SK-N-SH treated with all-trans-retinoic acid at 6 μM for 48 hours (cell line): Measurements from ENCODE around the gene RGS16.

Source experiments
- ATAC-seq: fragments of 200-7000 bp; cut with Tn5 transposase; 3 replicates; pipeline ENCODE4 v1.9.1; 2020; ENCODE audit warnings: mild to moderate bottlenecking, moderate library complexity
- ARNTL ChIP-seq: fragments of 450-650 bp; formaldehyde crosslinking; IDR thresholded peaks from 2 replicates; pipeline ENCODE4 v1.5.0; 2020; ENCODE audit warnings: low read depth, mild to moderate bottlenecking, moderate library complexity, borderline replicate concordance
- BACH2 ChIP-seq: fragments of 250-450 bp; sonication (Bioruptor Pico); IDR thresholded peaks from 2 replicates; pipeline ENCODE4 v1.9.0; 2021; ENCODE audit warnings: mild to moderate bottlenecking, borderline replicate concordance
- CREB5 ChIP-seq: fragments of 250-450 bp; sonication (Bioruptor Pico); IDR thresholded peaks from 2 replicates; pipeline ENCODE4 v1.5.1; 2020; ENCODE audit warnings: low read depth, mild to moderate bottlenecking, moderate library complexity
- CSRNP3 ChIP-seq: fragments of 250-450 bp; sonication (Bioruptor Pico); IDR thresholded peaks from 2 replicates; pipeline ENCODE4 v1.5.1; 2021; ENCODE audit warnings: mild to moderate bottlenecking, moderate library complexity
- ESRRG ChIP-seq: fragments of 250-450 bp; sonication (Bioruptor Pico); IDR thresholded peaks from 2 replicates; pipeline ENCODE4 v1.6.1; 2021; ENCODE audit warnings: mild to moderate bottlenecking
- GLIS3 ChIP-seq: fragments of 250-450 bp; sonication (Bioruptor Pico); IDR thresholded peaks from 2 replicates; pipeline ENCODE4 v1.5.0; 2020; ENCODE audit warnings: mild to moderate bottlenecking, moderate library complexity
- ISL1 ChIP-seq: fragments of 250-450 bp; sonication (Bioruptor Pico); IDR thresholded peaks from 2 replicates; pipeline ENCODE4 v2.1.2; 2022; ENCODE audit warnings: mild to moderate bottlenecking, moderate library complexity
- OSR1 ChIP-seq: fragments of 250-450 bp; sonication (Bioruptor Pico); IDR thresholded peaks from 2 replicates; pipeline ENCODE4 v1.8.0; 2022; ENCODE audit warnings: moderate library complexity, mild to moderate bottlenecking, inconsistent platforms
- PATZ1 ChIP-seq: fragments of 250-450 bp; sonication (Bioruptor Pico); IDR thresholded peaks from 2 replicates; pipeline ENCODE4 v1.8.0; 2020; ENCODE audit warnings: mild to moderate bottlenecking, moderate library complexity, borderline replicate concordance
- POU6F1 ChIP-seq: fragments of 250-450 bp; sonication (Bioruptor Pico); IDR thresholded peaks from 2 replicates; pipeline ENCODE4 v1.8.0; 2021; ENCODE audit warnings: low read depth, mild to moderate bottlenecking, moderate library complexity, borderline replicate concordance
- SNAI2 ChIP-seq: fragments of 250-450 bp; sonication (Bioruptor Pico); IDR thresholded peaks from 2 replicates; pipeline ENCODE4 v1.5.0; 2020; ENCODE audit warnings: mild to moderate bottlenecking, moderate library complexity
- TCF4 ChIP-seq: fragments of 250-450 bp; sonication (Bioruptor Pico); IDR thresholded peaks from 2 replicates; pipeline ENCODE4 v1.8.0; 2021; ENCODE audit warnings: mild to moderate bottlenecking, moderate library complexity, borderline replicate concordance
- TSHZ2 ChIP-seq: fragments of 250-450 bp; sonication (Bioruptor Pico); IDR thresholded peaks from 2 replicates; pipeline ENCODE4 v1.5.0; 2020; ENCODE audit warnings: mild to moderate bottlenecking, moderate library complexity
- ZC3H10 ChIP-seq: fragments of 250-450 bp; sonication (Bioruptor Pico); IDR thresholded peaks from 2 replicates; pipeline ENCODE4 v1.5.1; 2021; ENCODE audit warnings: mild to moderate bottlenecking, moderate library complexity
- ZFP3 ChIP-seq: fragments of 250-450 bp; sonication (Bioruptor Pico); IDR thresholded peaks from 2 replicates; pipeline ENCODE4 v1.5.0; 2020; ENCODE audit warnings: mild to moderate bottlenecking, moderate library complexity
- ZFP30 ChIP-seq: fragments of 450-650 bp; formaldehyde crosslinking; IDR thresholded peaks from 2 replicates; pipeline ENCODE4 v1.5.0; 2022; ENCODE audit warnings: mild to moderate bottlenecking, moderate library complexity
- ZNF565 ChIP-seq: fragments of 450-650 bp; formaldehyde crosslinking; conservative IDR thresholded peaks from 2 replicates; pipeline ENCODE4 v1.5.0; 2020; ENCODE audit warnings: low read depth, mild to moderate bottlenecking, moderate library complexity
- ZNF70 ChIP-seq: fragments of 450-650 bp; formaldehyde crosslinking; IDR thresholded peaks from 2 replicates; pipeline ENCODE4 v1.5.0; 2020; ENCODE audit warnings: mild to moderate bottlenecking, moderate library complexity

Gene RGS16

DNA sequence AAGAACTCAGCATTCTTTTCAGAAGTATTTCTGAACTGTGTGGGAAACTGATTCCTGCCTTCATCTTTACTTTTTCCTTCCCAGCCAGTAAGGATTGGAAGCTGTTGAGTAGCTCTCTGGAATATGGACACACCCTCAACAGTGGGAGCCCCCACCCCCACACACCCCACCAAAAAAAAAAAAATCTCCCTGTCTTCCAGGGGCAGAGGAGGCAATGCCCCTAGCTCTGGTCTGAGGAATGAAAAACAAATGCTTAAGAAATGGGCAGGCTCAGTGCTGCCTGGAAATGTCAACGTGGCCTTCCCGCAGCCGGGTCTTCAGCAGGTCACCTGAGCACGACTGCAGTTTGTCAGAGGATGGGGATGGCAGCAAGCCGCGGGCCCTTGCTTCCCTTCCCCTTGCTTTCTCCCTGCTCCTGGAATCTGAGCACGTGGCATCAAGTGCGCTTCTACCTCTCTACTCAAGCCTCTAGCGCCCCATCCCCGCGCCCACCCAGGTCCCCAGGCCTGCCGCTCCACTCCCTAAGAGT, 479 bp downstream of the RGS16 start (continued):
- TF ChIP-seq CREB5 (CRISPR knock-in tag) (no peak), BACH2 (CRISPR knock-in tag) (no peak), ZC3H10 (CRISPR knock-in tag) (no peak), ZFP30 (CRISPR knock-in tag) (no peak), ESRRG (no peak), SNAI2 (no peak)

GRCh38 chr1:182602935-182603645, 1.1 kb downstream of the RGS16 start:
- TF ChIP-seq CSRNP3 (no peak), TCF4 (CRISPR knock-in tag) (no peak), ARNTL (CRISPR knock-in tag) (no peak), ESRRG (no peak), ZNF565 (CRISPR knock-in tag) (no peak), ZNF70 (CRISPR knock-in tag) (no peak), ZFP3 (CRISPR knock-in tag) (no peak), GLIS3 (CRISPR knock-in tag) (no peak), POU6F1 (no peak), ZFP30 (CRISPR knock-in tag) (no peak), ZC3H10 (CRISPR knock-in tag) (no peak), ISL1 (CRISPR knock-in tag) (no peak)
- ATAC-seq = no peak

GRCh38 chr1:182601913-182602312, 2.3 kb downstream of the RGS16 start:
- TF ChIP-seq CSRNP3 = no peak
- no peak for TF ChIP-seq OSR1 (CRISPR knock-in tag)
- no peak for TF ChIP-seq ZC3H10 (CRISPR knock-in tag)
- no peak for TF ChIP-seq ZFP3 (CRISPR knock-in tag)
- TF ChIP-seq, all 23 proteins: peak for 0
- no peak for ATAC-seq

GRCh38 chr1:182601416-182601786, 2.8 kb downstream of the RGS16 start:
- ATAC-seq = peak; percentile 49
- TF ChIP-seq TSHZ2 (CRISPR knock-in tag) = 0 out of 2 replicates have a peak, but pooled peaks have one; percentile 15
- no peak for TF ChIP-seq PATZ1 (CRISPR knock-in tag)
